T-helper 17 cell (primary cell): ENCODE results near the gene STPG1. TPM values are rescaled to one million over a fixed set of nuclear protein-coding genes. Genes with fewer than 3 reads are reported as not detected.
"Not testable (repeated sequence)": the region's sequence is repeated elsewhere in the genome, so short reads cannot be mapped to it uniquely, and the experiment has no call there.

Source experiments
- ATAC-seq: fragments of 150-1000 bp; cut with Tn5 transposase; 2 replicates; pipeline ENCODE4 v1.10.0; 2021; ENCODE audit warnings: mild to moderate bottlenecking, moderate library complexity
- DNase-seq, 3 donors: peaks; one replicate each; pipeline versions ENCODE4 v3.0.0 to v3.0.0-alpha.2; 2020 to 2021
- H3K9me3 ChIP-seq: one replicate; pipeline ENCODE4 v1.7.0; 2013; ENCODE audit warnings: low read length, mild to moderate bottlenecking; ENCODE audit not compliant: control insufficient read depth, poor library complexity, severe bottlenecking
- H3K27ac Mint-ChIP-seq: one replicate; pipeline ENCODE4 v1.8.0; 2022; ENCODE audit warnings: mild to moderate bottlenecking, moderate library complexity, mixed read lengths
- H3K27me3 Mint-ChIP-seq: one replicate; pipeline ENCODE4 v1.8.0; 2022; ENCODE audit warnings: mixed read lengths
- H3K36me3 Mint-ChIP-seq: one replicate; pipeline ENCODE4 v1.8.0; 2022; ENCODE audit warnings: low read depth, mixed read lengths
- H3K4me1 Mint-ChIP-seq: one replicate; pipeline ENCODE4 v1.8.0; 2022; ENCODE audit warnings: mild to moderate bottlenecking, mixed read lengths
- H3K4me3 Mint-ChIP-seq: one replicate; pipeline ENCODE4 v1.8.0; 2022; ENCODE audit warnings: mild to moderate bottlenecking, moderate library complexity, mixed read lengths
- total RNA-seq, 4 donors: library from RNA in 2 of 4; stranded (reverse) in 2 of 4; gene quantifications; one replicate each; pipeline ENCODE4 v1.2.3 and lab custom pipeline; 2022 to 2026

STPG1 gene, protein sequence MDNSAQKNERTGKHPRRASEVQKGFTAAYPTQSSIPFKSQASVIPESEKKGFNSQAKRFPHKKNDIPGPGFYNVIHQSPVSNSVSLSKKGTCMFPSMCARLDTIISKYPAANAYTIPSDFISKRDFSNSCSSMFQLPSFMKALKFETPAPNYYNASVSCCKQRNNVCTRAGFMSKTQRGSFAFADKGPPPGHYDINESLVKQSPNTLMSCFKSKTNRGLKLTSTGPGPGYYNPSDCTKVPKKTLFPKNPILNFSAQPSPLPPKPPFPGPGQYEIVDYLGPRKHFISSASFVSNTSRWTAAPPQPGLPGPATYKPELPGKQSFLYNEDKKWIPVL
- total RNA-seq (1 to 10 TPM; 2.5 to 3.6 TPM), total RNA-seq (lab: John Stamatoyannopoulos, UW) (4.1 to 6.0 reads per million in 2 donors)

DNA sequence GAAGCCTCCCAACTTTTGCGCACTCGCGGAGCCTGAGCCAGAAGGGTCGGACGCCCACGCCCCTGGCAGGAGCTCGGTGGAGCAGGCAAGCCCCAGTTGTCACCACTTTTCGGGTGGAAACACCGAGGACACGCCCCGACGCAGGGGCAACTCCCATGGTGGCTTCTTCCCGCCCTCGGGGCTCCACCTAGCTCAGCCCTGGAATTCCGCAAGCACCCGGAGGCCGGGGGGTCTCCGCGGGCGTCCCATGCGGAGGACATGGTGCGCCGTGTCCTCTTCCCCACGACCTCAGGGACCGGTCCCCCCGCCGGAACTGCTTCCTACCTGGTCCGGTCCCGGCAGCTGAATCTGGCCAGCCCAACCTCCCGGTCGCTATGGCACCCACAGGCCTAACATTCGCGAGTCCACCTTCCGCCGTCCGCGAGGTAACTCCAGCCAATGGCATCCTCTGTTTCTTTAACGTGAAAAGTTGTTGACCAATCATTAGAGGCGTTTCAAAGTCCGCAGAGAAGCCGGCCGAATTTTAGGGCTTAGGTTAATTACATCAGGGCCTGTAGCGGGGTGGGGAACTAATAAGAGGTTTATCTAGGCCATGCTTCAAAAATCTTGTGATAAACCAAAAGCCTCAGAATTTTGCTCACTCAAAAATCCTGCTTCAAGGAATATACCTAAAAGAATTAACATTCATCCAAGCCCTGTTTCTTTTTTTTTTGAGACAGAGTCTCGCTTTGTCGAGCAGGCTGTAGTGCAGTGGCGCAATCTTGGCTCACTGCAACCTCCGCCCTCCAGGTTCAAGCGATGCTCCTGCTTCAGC lies at the start of gene STPG1:
TSS of gene STPG1 (minus strand) at position 433 of the 814 bp plus-strand sequence. CDS start 12,394 bp downstream, outside the sequence.
- ATAC-seq, result peak; percentile 9
- Mint-ChIP-seq H3K27me3 (no peaks in the 10 kb centered on the region), H3K4me3 (peak within 1 kb of the TSS; percentile 99), H3K36me3 (no peaks in the 10 kb centered on the region), H3K4me1 (peaks cover 40% of the 10 kb centered on the region), H3K27ac (peak within 1 kb of the TSS; percentile 94)
- H3K9me3 ChIP-seq, result no peaks in the 10 kb centered on the region
- peak; percentile 44 to 64 (median 59) for DNase-seq

- H3K36me3 Mint-ChIP-seq, result peaks cover 16% of the 10 kb centered on the region
- not testable (repeated sequence) for ATAC-seq, H3K9me3 ChIP-seq, DNase-seq, H3K4me3 Mint-ChIP-seq, H3K27me3 Mint-ChIP-seq
- H3K4me1 Mint-ChIP-seq, result peaks cover 17% of the 10 kb centered on the region
- peak overlapping the region; percentile 43 for H3K27ac Mint-ChIP-seq
Observed at GRCh38 chr1:24462128-24462527, 48.5 kb upstream of the STPG1 start.

DNA sequence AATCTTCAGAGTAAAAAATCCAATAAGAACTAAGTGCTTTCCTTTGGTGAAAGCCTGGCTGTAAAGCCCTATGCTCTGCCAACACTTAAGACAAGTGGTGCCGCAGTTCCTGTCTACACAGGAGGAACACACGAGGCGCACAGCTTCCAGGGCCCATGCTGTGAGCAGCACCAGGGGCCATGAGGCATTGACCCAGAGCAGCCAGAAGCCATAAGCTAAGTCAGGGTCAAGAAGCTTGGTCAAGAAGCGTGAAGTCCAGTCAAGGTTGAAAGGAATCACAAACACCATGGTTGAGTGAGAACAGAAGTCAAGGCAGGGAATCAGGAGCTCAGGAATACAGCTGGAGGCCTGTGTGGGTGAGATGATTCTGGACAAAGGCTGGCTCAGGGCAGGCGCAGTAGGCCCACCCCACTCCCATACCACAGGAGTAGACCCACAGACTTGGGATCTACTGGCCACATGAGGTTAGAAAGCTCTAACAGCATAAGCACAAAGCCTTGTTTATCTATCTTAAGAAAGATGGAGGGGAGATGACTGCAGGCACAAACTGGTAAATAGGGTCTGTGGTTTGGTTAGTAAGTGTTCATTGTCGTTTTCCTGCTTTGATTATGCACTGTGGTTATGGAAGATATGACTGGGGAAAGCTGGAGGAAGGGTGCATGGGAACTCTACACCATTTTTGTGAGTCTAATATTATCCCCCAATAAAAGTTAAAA lies 46.1 kb upstream of the STPG1 start:
- peak overlapping the region; percentile 61 for H3K27ac Mint-ChIP-seq
- H3K36me3 Mint-ChIP-seq, result peaks cover 10% of the 10 kb centered on the region
- ATAC-seq, result no peak

GRCh38 chr1:24457866-24458265 lies 44.3 kb upstream of the STPG1 start:
- H3K36me3 Mint-ChIP-seq, result peaks cover 6% of the 10 kb centered on the region
- peak overlapping the region; percentile 32 for H3K27ac Mint-ChIP-seq
- no peak for ATAC-seq

More for the DNA sequence above, 46.1 kb upstream of the STPG1 start:
- no peaks in the 10 kb centered on the region for H3K9me3 ChIP-seq
- H3K4me1 Mint-ChIP-seq, result peaks cover 12% of the 10 kb centered on the region
- H3K4me3 Mint-ChIP-seq, result no peak overlapping the region
- no peaks in the 10 kb centered on the region for H3K27me3 Mint-ChIP-seq
- DNase-seq, result no peak

GRCh38 chr1:24455272-24455671 lies 41.7 kb upstream of the STPG1 start:
- H3K27me3 Mint-ChIP-seq, result no peaks in the 10 kb centered on the region
- no peak overlapping the region for H3K27ac Mint-ChIP-seq
- H3K4me3 Mint-ChIP-seq, result no peak overlapping the region

More at GRCh38 chr1:24457866-24458265, 44.3 kb upstream of the STPG1 start:
- no peak overlapping the region for H3K4me3 Mint-ChIP-seq
- DNase-seq, result no peak
- H3K9me3 ChIP-seq, result no peaks in the 10 kb centered on the region
- no peaks in the 10 kb centered on the region for H3K27me3 Mint-ChIP-seq
- H3K4me1 Mint-ChIP-seq, result no peaks in the 10 kb centered on the region

DNA sequence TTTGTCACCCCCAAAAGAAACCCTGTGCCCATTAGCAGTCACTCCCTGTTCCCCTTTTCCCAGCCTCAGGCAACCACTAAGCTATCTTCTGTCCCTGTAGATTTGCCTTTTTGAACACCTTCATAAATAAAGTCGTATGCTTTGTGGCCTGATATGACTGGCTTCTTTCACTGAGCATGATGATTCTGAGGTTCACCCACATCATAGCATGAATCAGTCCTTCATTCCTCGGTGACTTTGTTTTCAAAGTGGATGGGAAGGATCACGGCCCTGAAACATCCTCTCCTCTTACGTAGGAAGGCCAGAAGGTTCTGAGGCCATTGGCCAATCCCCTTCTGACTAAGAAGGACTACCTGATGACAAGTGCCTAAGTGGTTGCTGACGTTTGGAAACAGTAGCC lies 41.1 kb upstream of the STPG1 start:
- no peaks in the 10 kb centered on the region for H3K9me3 ChIP-seq
- Mint-ChIP-seq H3K27me3 (no peaks in the 10 kb centered on the region), H3K36me3 (peaks cover 6% of the 10 kb centered on the region), H3K27ac (no peak overlapping the region), H3K4me1 (no peaks in the 10 kb centered on the region), H3K4me3 (no peak overlapping the region)
- no peak for DNase-seq
- no peak for ATAC-seq

More at GRCh38 chr1:24455272-24455671, 41.7 kb upstream of the STPG1 start:
- Mint-ChIP-seq H3K36me3 (peaks cover 6% of the 10 kb centered on the region), H3K4me1 (no peaks in the 10 kb centered on the region)
- H3K9me3 ChIP-seq, result no peaks in the 10 kb centered on the region
- no peak for ATAC-seq
- DNase-seq, result no peak

- no peak for DNase-seq
- no peak overlapping the region for H3K4me3 Mint-ChIP-seq
- H3K4me1 Mint-ChIP-seq, result no peaks in the 10 kb centered on the region
- H3K27ac Mint-ChIP-seq, result no peak overlapping the region
- H3K9me3 ChIP-seq, result no peaks in the 10 kb centered on the region
- no peaks in the 10 kb centered on the region for H3K36me3 Mint-ChIP-seq
- H3K27me3 Mint-ChIP-seq, result no peaks in the 10 kb centered on the region
- ATAC-seq, result no peak
Observed at GRCh38 chr1:24452922-24453485, 39.4 kb upstream of the STPG1 start.

GRCh38 chr1:24451746-24452145 lies 38.2 kb upstream of the STPG1 start:
- Mint-ChIP-seq H3K36me3 (no peaks in the 10 kb centered on the region), H3K4me3 (no peak overlapping the region), H3K27me3 (no peaks in the 10 kb centered on the region), H3K4me1 (peaks cover under 1% of the 10 kb centered on the region), H3K27ac (peak overlapping the region; percentile 74)
- ATAC-seq, result no peak
- H3K9me3 ChIP-seq, result no peaks in the 10 kb centered on the region
- no peak for DNase-seq

DNA sequence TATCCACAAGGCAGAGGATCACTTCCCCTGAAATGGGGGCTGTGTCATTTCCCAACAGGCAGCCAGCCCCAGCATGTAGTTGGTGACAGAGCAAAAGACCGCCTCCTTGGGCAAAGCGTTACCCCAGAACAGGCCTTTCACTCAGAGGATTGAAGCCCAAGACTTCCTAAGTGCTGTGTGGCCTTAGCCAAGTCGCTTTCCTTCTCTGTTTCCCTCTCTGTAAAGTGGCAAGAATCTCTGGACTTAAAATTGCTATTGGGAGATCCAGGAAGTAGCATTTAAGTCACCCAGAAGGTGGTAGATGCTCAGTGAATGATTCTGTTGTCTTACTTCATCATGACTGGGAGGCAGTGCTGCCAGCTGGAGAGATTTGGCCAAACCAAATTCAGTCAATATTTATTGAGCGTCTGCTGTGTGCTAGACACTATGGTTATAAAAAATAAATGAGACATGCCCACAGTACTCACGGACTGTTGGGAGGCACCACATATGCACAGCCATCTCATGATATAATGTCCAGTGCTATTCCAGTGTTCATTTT lies 37.3 kb upstream of the STPG1 start:
- peaks cover 2% of the 10 kb centered on the region for H3K36me3 Mint-ChIP-seq
- no peaks in the 10 kb centered on the region for H3K27me3 Mint-ChIP-seq
- ATAC-seq (no peak), DNase-seq (no peak)
- no peaks in the 10 kb centered on the region for H3K9me3 ChIP-seq
- peaks cover 3% of the 10 kb centered on the region for H3K4me1 Mint-ChIP-seq
- no peak overlapping the region for H3K4me3 Mint-ChIP-seq
- H3K27ac Mint-ChIP-seq, result peak overlapping the region; percentile 74

GRCh38 chr1:24450316-24450715 lies 36.7 kb upstream of the STPG1 start:
- H3K4me3 Mint-ChIP-seq, result no peak overlapping the region
- peaks cover 3% of the 10 kb centered on the region for H3K4me1 Mint-ChIP-seq
- no peaks in the 10 kb centered on the region for H3K27me3 Mint-ChIP-seq
- DNase-seq, result no peak
- peaks cover 5% of the 10 kb centered on the region for H3K36me3 Mint-ChIP-seq
- H3K27ac Mint-ChIP-seq, result peak overlapping the region; percentile 74
- H3K9me3 ChIP-seq, result no peaks in the 10 kb centered on the region
- no peak for ATAC-seq

GRCh38 chr1:24446446-24446845 lies 32.9 kb upstream of the STPG1 start:
- DNase-seq, ATAC-seq, H3K36me3 Mint-ChIP-seq, H3K27me3 Mint-ChIP-seq, H3K9me3 ChIP-seq, H3K4me3 Mint-ChIP-seq, H3K4me1 Mint-ChIP-seq: not testable (repeated sequence)
- peak overlapping the region; percentile 4 for H3K27ac Mint-ChIP-seq

DNA sequence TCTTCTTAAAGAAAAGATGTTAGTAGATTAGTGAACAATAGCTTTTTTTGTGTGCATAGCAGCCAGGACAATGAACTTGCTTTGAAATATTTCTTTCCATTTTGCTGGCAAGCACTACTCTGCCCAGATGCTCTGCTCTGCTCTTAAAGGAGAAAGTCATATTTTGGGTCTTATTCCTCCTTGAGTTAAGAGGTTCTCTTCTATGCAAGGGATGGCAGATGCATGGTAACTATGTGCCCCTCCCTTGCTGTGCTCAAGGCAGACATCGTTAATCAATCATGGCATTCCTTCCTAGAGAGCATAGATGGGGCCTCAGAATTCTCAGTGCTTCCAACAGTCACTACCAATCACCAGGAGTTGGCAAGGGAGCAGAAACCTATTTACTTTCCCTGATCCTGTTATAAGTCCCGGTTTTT lies 29.7 kb upstream of the STPG1 start:
- no peak for DNase-seq
- no peaks in the 10 kb centered on the region for H3K9me3 ChIP-seq
- H3K4me3 Mint-ChIP-seq, result no peak overlapping the region
- ATAC-seq, result no peak
- peaks cover 13% of the 10 kb centered on the region for H3K36me3 Mint-ChIP-seq
- H3K4me1 Mint-ChIP-seq, result peaks cover 17% of the 10 kb centered on the region
- no peak overlapping the region for H3K27ac Mint-ChIP-seq
- H3K27me3 Mint-ChIP-seq, result no peaks in the 10 kb centered on the region
